Measurements from ENCODE around the gene KCTD20. TPM values are rescaled to one million over a fixed set of nuclear protein-coding genes. Genes with fewer than 3 reads are reported as not detected.

KCTD20 gene
- total and polyA plus RNA-seq, 2 of the 13 experiments (the other 11 are each of a cell fraction or from before 2014, with no cell fraction given), result 52.7 to 67.1 TPM

- TF ChIP-seq HMGXB3 (CRISPR knock-in tag; IDR thresholded peaks at IDR 0.05; ENCODE audit: borderline replicate concordance), result 0 out of 2 replicates have a peak, but pooled peaks have one; percentile 47
- no peak for TF ChIP-seq ZNF432 (CRISPR knock-in tag; IDR thresholded peaks at IDR 0.05; ENCODE audit: borderline replicate concordance)
- TF ChIP-seq U2AF1 (optimal IDR thresholded peaks at IDR 0.05; ENCODE audit: low read depth, low read length), result peak; percentile 76
- peak; percentile 98 for TF ChIP-seq MYPOP (CRISPR knock-in tag; IDR thresholded peaks at IDR 0.05)
- TF ChIP-seq PHF21A (CRISPR knock-in tag; IDR thresholded peaks at IDR 0.05), result peak; percentile 96
- TF ChIP-seq ARNT (IDR thresholded peaks at IDR 0.05), result no peak
- no peak; the same call in 1 of the 2 replicates for TF ChIP-seq MLXIP (CRISPR knock-in tag; IDR thresholded peaks at IDR 0.05; ENCODE audit: borderline replicate concordance)
- TF ChIP-seq PBX3 (CRISPR knock-in tag; IDR thresholded peaks at IDR 0.05; ENCODE audit: borderline replicate concordance), result no peak; the same call in 1 of the 2 replicates
- no peak; the same call in 1 of the 2 replicates for TF ChIP-seq FOXP4 (CRISPR knock-in tag; IDR thresholded peaks at IDR 0.05)
- TF ChIP-seq ZNF30 (CRISPR knock-in tag; IDR thresholded peaks at IDR 0.05), result peak; percentile 88; the same call in 1 of the 2 replicates
- TF ChIP-seq TFDP2 (CRISPR knock-in tag; IDR thresholded peaks at IDR 0.05), result peak; percentile 99
- no peak for TF ChIP-seq ZNF446 (CRISPR knock-in tag; IDR thresholded peaks at IDR 0.05)
- TF ChIP-seq U2AF2 (IDR thresholded peaks at IDR 0.05; ENCODE audit: low read depth, low read length), result no peak
- peak; percentile 57; the same call in 1 of the 2 replicates for TF ChIP-seq ZZZ3 (CRISPR knock-in tag; IDR thresholded peaks at IDR 0.05; ENCODE audit: borderline replicate concordance)
- peak; percentile 39; the same call in 1 of the 2 replicates for TF ChIP-seq CBX5 (CRISPR knock-in tag; IDR thresholded peaks at IDR 0.05; ENCODE audit: borderline replicate concordance)
These were observed 19.5 kb upstream of the KCTD20 start (continued) for GRCh38 chr6:36423101-36423824.

Measured in HepG2 (cell line).